Esophagus muscularis mucosa (tissue), 4 donors: ENCODE data around the gene PDGFB. TPM values are rescaled to one million over a fixed set of nuclear protein-coding genes. Genes with fewer than 3 reads are reported as not detected.

ENCODE experiments used
- DNase-seq: peaks from one replicate; pipeline ENCODE4 v3.0.0-alpha.2; 2017; ENCODE audit errors: extremely low spot score
- H3K27ac ChIP-seq, 4 donors: fragments of 200-600 bp; sonication (generic); replicated peaks in 1 of 4; 1 replicate in 3 of 4; 2 replicates in 1 of 4; pipeline ENCODE4 v1.5.1; 2016 to 2019; ENCODE audit warnings: mild to moderate bottlenecking in 1 of 4
- H3K27me3 ChIP-seq, 4 donors: fragments of 200-600 bp; sonication (generic); one replicate each; pipeline versions ENCODE4 v1.5.1 to v1.6.0; 2016 to 2019
- H3K36me3 ChIP-seq, 4 donors: fragments of 200-600 bp; sonication (generic); one replicate each; pipeline ENCODE4 v1.5.1; 2016 to 2019
- H3K4me1 ChIP-seq, 4 donors: fragments of 200-600 bp; sonication (generic); one replicate each; pipeline ENCODE4 v1.5.1; 2016 to 2019
- H3K4me3 ChIP-seq, 4 donors: fragments of 200-600 bp; sonication (generic); 1 replicate in 2 of 4; 2 replicates in 2 of 4; pipeline ENCODE4 v1.5.1; 2016 to 2019; ENCODE audit warnings: mild to moderate bottlenecking in 4 of 4, moderate library complexity in 1 of 4
- H3K9me3 ChIP-seq, 4 donors: fragments of 200-600 bp; sonication (generic); 1 replicate in 3 of 4; 2 replicates in 1 of 4; pipeline ENCODE4 v1.5.1; 2016 to 2019
- EP300 ChIP-seq: sonication (generic); formaldehyde crosslinking; IDR thresholded peaks from one replicate; pipeline ENCODE4 v1.6.1; 2017; ENCODE audit warnings: antibody characterized with exemption
- POLR2A ChIP-seq: fragments of 450-650 bp; IDR thresholded peaks from one replicate; pipeline ENCODE4 v1.6.1; 2017; ENCODE audit warnings: antibody characterized with exemption, moderate library complexity, mild to moderate bottlenecking, low read depth
- POLR2AphosphoS5 ChIP-seq, 2 donors: sonication (generic); formaldehyde crosslinking; IDR thresholded peaks; one replicate each; pipeline ENCODE4 v1.6.1; 2017; ENCODE audit warnings: antibody characterized with exemption in 2 of 2
- WGBS: methylation state at CpG from one replicate; pipeline ENCODE4 v1.1.5; 2018; 5-methylcytosine and 5-hydroxymethylcytosine counted together
- intact Hi-C: fragments of 100-400 bp; cut with DNase I; formaldehyde crosslinking; loops from one replicate; pipeline ENCODE4 v1.15.1; 2023
- total RNA-seq, 4 donors: library from RNA; depleted of rRNA; stranded (reverse); fragments of >200 nt; gene quantifications; one replicate each; pipeline versions ENCODE4 v1.1.0 to v1.2.1, GENCODE V29; 2016
- TF ChIP-seq, protein P1 (sequence below), 3 experiments: fragments of 200-600 bp in 2 of 3; fragments of 450-650 bp in 1 of 3; sonication (generic) in 2 of 3; IDR thresholded peaks; one replicate each; pipeline ENCODE4 v1.5.1; 2017 to 2019; ENCODE audit warnings: antibody characterized with exemption in 3 of 3, mild to moderate bottlenecking in 2 of 3, moderate library complexity in 1 of 3

Gene PDGFB
- total RNA-seq, 4 donors from 2014 or later, result 12.3 to 25.4 (median 18.8) TPM

DNA sequence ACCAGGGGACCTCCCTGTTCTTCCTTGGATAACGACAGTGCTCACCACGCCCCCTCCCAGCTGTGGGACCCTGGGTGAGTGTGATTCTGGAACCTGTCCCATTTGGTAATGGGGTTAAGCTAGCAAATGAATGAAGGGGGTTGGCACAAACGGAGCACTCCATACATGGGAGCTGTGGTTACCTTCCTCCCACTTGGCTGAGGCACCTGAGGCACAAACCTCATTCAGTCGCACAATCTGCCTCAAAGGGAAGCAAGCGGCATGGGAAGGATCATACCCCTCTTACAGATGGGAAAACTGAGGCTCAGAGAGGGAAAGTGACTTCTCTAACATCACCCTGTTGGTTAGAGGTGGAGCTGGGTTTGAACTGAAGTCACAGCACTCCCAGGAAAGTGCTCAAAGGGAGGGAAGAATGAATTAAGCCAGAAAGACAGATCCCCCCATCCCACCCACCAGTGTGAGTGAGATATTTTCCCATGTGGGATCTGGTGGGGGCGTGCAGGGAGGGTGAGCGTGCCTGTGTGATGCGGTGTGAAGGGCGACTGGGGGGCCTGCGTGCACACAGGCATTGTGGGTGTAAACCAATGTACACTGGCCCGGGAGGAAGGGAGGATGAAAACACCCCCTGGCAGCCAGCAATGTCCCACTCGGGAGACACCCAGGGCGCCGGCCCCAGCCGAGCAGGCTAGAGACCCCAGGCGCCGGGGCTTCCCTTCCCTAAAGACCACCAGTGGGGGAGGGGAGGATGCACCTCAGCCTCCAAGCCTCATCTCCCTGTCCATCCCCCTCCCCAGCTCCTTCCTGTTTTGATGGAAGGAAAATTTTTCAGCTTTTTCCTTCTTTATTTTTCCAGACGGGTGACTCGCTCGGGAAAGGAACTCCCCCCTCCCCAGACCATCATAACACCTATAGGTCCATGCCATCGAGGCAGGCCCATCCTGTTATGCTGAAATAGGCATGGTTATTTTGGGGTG is 8.0 kb upstream of the PDGFB start:
- H3K27ac ChIP-seq, result peak overlapping the region; percentile 10 to 66 (median 32)
- peaks cover 32 to 44% (median 39%) of the 10 kb centered on the region in 4 donors for H3K4me1 ChIP-seq
- TF ChIP-seq POLR2A (no peak), POLR2AphosphoS5 (IDR thresholded peaks at IDR 0.05) (no peak), EP300 (no peak)
- TF ChIP-seq, protein P1, sequence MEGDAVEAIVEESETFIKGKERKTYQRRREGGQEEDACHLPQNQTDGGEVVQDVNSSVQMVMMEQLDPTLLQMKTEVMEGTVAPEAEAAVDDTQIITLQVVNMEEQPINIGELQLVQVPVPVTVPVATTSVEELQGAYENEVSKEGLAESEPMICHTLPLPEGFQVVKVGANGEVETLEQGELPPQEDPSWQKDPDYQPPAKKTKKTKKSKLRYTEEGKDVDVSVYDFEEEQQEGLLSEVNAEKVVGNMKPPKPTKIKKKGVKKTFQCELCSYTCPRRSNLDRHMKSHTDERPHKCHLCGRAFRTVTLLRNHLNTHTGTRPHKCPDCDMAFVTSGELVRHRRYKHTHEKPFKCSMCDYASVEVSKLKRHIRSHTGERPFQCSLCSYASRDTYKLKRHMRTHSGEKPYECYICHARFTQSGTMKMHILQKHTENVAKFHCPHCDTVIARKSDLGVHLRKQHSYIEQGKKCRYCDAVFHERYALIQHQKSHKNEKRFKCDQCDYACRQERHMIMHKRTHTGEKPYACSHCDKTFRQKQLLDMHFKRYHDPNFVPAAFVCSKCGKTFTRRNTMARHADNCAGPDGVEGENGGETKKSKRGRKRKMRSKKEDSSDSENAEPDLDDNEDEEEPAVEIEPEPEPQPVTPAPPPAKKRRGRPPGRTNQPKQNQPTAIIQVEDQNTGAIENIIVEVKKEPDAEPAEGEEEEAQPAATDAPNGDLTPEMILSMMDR (IDR thresholded peaks at IDR 0.05), result no peak
- no peaks in the 10 kb centered on the region for H3K9me3 ChIP-seq
- peaks cover 0 to 26% (median 0%) of the 10 kb centered on the region in 4 donors for H3K27me3 ChIP-seq
- WGBS, result 25% methylated on average over 18 of the region's 21 CpGs
- DNase-seq, result no peak
- H3K36me3 ChIP-seq, result no peaks in the 10 kb centered on the region
- intact Hi-C loops, result loop anchor here (5.0 kb wide), 1 partner anchor 80 kb away; no protein-coding TSS in a partner anchor
- H3K4me3 ChIP-seq, result peak overlapping the region in 3 of 4 donors; percentile 14 to 25 (median 17)

GRCh38 chr22:39251762-39252460 is 7.1 kb upstream of the PDGFB start:
- 85% methylated on average over 22 of the region's 22 CpGs for WGBS
- H3K4me3 ChIP-seq, result no peak overlapping the region
- DNase-seq, result no peak
- H3K27ac ChIP-seq, result no peak overlapping the region
- no peaks in the 10 kb centered on the region for H3K9me3 ChIP-seq
- peaks cover 0 to 35% (median 0%) of the 10 kb centered on the region in 4 donors for H3K27me3 ChIP-seq
- peaks cover 32 to 45% (median 39%) of the 10 kb centered on the region in 4 donors for H3K4me1 ChIP-seq
- no peaks in the 10 kb centered on the region for H3K36me3 ChIP-seq
- TF ChIP-seq POLR2A (no peak), POLR2AphosphoS5 (IDR thresholded peaks at IDR 0.05) (no peak), EP300 (no peak)
- TF ChIP-seq, protein P1 (IDR thresholded peaks at IDR 0.05), result no peak
- intact Hi-C loops, result loop anchor here (5.0 kb wide), 1 partner anchor 80 kb away; no protein-coding TSS in a partner anchor

- no peaks in the 10 kb centered on the region for H3K36me3 ChIP-seq
- H3K27me3 ChIP-seq, result peaks cover 0 to 45% (median 3%) of the 10 kb centered on the region in 4 donors
- no peaks in the 10 kb centered on the region for H3K9me3 ChIP-seq
- no peak overlapping the region for H3K4me3 ChIP-seq
- H3K4me1 ChIP-seq, result peaks cover 32 to 43% (median 36%) of the 10 kb centered on the region in 4 donors
- H3K27ac ChIP-seq, result no peak overlapping the region
- TF ChIP-seq POLR2AphosphoS5 (IDR thresholded peaks at IDR 0.05), result no peak
- no peak for TF ChIP-seq EP300
- TF ChIP-seq, protein P1 (IDR thresholded peaks at IDR 0.05), result no peak
- no peak for TF ChIP-seq POLR2A
- DNase-seq, result no peak
- intact Hi-C loops, result loop anchor here (5.0 kb wide), 1 partner anchor 79 kb away; no protein-coding TSS in a partner anchor
- 89% methylated on average over 3 of the region's 5 CpGs for WGBS
Measured at GRCh38 chr22:39250838-39251237, 6.1 kb upstream of the PDGFB start.

DNA sequence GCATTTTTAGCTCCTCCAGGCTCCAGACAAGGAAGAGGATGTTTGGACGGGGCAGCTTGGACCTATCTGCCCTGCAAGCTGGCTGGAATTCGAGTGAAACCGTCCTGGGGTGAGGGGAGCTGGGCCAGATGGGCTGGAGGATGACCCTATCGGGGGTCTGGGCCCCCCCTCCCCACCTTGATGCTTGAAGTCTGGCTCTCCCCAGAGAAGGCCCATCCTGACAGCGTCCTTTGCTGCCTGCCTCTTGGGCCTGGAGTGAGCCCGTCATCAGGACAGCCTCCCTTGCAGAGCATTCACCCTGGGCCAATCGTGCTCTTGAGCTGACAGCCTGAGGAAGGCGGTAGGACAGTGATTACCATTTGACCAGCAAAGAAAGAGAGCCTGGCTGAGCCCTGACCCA is 5.3 kb upstream of the PDGFB start:
- H3K9me3 ChIP-seq, result no peaks in the 10 kb centered on the region
- no peak overlapping the region for H3K27ac ChIP-seq
- peaks cover 0 to 52% (median 6%) of the 10 kb centered on the region in 4 donors for H3K27me3 ChIP-seq
- intact Hi-C loops, result loop anchor here (5.0 kb wide), 1 partner anchor 78 kb away; no protein-coding TSS in a partner anchor
- no peak for DNase-seq
- 40% methylated on average over 4 of the region's 8 CpGs for WGBS
- no peak overlapping the region for H3K4me3 ChIP-seq
- H3K36me3 ChIP-seq, result no peaks in the 10 kb centered on the region
- no peak for TF ChIP-seq POLR2A
- no peak for TF ChIP-seq EP300
- TF ChIP-seq, protein P1 (IDR thresholded peaks at IDR 0.05), result no peak
- TF ChIP-seq POLR2AphosphoS5 (IDR thresholded peaks at IDR 0.05), result no peak
- peaks cover 33 to 42% (median 37%) of the 10 kb centered on the region in 4 donors for H3K4me1 ChIP-seq
